ENCODE data around the gene CSH2. TPM values are rescaled to one million over a fixed set of nuclear protein-coding genes. Genes with fewer than 3 reads are reported as not detected.
"Not testable (repeated sequence)": the region's sequence is repeated elsewhere in the genome, so short reads cannot be mapped to it uniquely, and the experiment has no call there.

Gene CSH2
- total RNA-seq, 1 donor from 2014 or later: not detected

- TF ChIP-seq CTCF (conservative IDR thresholded peaks at IDR 0.05; ENCODE audit: low read depth, low read length): no peak
Observed at GRCh38 chr17:63914471-63914870, 41.0 kb upstream of the CSH2 start.

GRCh38 chr17:63911657-63912100, 38.2 kb upstream of the CSH2 start:
- TF ChIP-seq CTCF (conservative IDR thresholded peaks at IDR 0.05; ENCODE audit: low read depth, low read length): peak; percentile 64
- DNase-seq (ENCODE audit: low read depth): no peak
- H3K4me3 ChIP-seq (ENCODE audit: low read depth, low read length): no peak overlapping the region

More at GRCh38 chr17:63914471-63914870, 41.0 kb upstream of the CSH2 start:
- no peak for DNase-seq (ENCODE audit: low read depth)
- H3K4me3 ChIP-seq (ENCODE audit: low read depth, low read length): no peak overlapping the region

- H3K4me3 ChIP-seq (ENCODE audit: low read depth, low read length): no peak within 1 kb of the TSS
- no peak for TF ChIP-seq CTCF (conservative IDR thresholded peaks at IDR 0.05; ENCODE audit: low read depth, low read length)
- DNase-seq (ENCODE audit: low read depth): no peak
Observed at GRCh38 chr17:63911041-63911635, 37.7 kb upstream of the CSH2 start, which contains the start of gene CSHL1. Gene CSHL1, minus strand, starts transcription at chr17:63911258. Its CDS starts 62 bp downstream, at chr17:63911196.

GRCh38 chr17:63910096-63910495, 36.6 kb upstream of the CSH2 start:
- no peak for TF ChIP-seq CTCF (conservative IDR thresholded peaks at IDR 0.05; ENCODE audit: low read depth, low read length)
- H3K4me3 ChIP-seq (ENCODE audit: low read depth, low read length): no peak overlapping the region
- no peak for DNase-seq (ENCODE audit: low read depth)

- H3K4me3 ChIP-seq (ENCODE audit: low read depth, low read length); DNase-seq (ENCODE audit: low read depth): not testable (repeated sequence)
Observed at GRCh38 chr17:63909586-63909985, 36.1 kb upstream of the CSH2 start.

- TF ChIP-seq CTCF (conservative IDR thresholded peaks at IDR 0.05; ENCODE audit: low read depth, low read length): peak; percentile 33
- not testable (repeated sequence) for DNase-seq (ENCODE audit: low read depth); H3K4me3 ChIP-seq (ENCODE audit: low read depth, low read length)
Observed at GRCh38 chr17:63907161-63907778, 33.8 kb upstream of the CSH2 start.

GRCh38 chr17:63904796-63905195, 31.3 kb upstream of the CSH2 start:
- not testable (repeated sequence) for H3K4me3 ChIP-seq (ENCODE audit: low read depth, low read length); DNase-seq (ENCODE audit: low read depth)

GRCh38 chr17:63903787-63904201, 30.3 kb upstream of the CSH2 start:
- H3K4me3 ChIP-seq (ENCODE audit: low read depth, low read length); DNase-seq (ENCODE audit: low read depth): not testable (repeated sequence)
- peak; percentile 41 for TF ChIP-seq CTCF (conservative IDR thresholded peaks at IDR 0.05; ENCODE audit: low read depth, low read length)

GRCh38 chr17:63901971-63902370, 28.5 kb upstream of the CSH2 start:
- not testable (repeated sequence) for DNase-seq (ENCODE audit: low read depth); H3K4me3 ChIP-seq (ENCODE audit: low read depth, low read length)

- DNase-seq (ENCODE audit: low read depth); H3K4me3 ChIP-seq (ENCODE audit: low read depth, low read length): not testable (repeated sequence)
Observed at GRCh38 chr17:63898899-63899798, 25.7 kb upstream of the CSH2 start.

Measured in epithelial cell of proximal tubule (primary cell).